ENCODE results near the gene ALKBH5. TPM values are rescaled to one million over a fixed set of nuclear protein-coding genes. Genes with fewer than 3 reads are reported as not detected.

The ALKBH5 gene
- total RNA-seq, 1 experiment from 2014 or later = 69.5 TPM

DNA sequence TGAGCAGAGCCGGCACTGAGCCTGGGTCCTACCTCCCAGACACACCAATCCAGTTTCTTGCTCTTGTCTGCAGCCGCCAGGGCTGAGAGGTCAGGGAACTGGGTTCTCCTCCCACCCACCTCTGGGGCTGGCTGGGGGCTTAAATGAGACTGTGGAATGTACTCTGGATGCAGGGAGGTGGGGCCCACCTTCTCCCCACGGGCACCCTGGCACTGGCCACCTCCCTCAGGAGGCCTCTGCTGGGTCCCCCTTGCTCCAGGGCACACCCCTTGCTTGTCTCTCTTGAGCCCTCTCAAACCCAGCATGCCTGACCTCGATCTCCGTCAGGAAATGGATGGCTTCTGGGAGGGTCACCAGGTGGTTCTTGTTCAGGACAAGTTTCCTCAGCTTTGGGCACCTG is 68.5 kb downstream of the ALKBH5 start:
- Mint-ChIP-seq H3K9me3 (ENCODE audit: unreplicated experiment) (no peaks in the 10 kb centered on the region), H3K27me3 (ENCODE audit: insufficient read depth, unreplicated experiment) (no peaks in the 10 kb centered on the region), H3K36me3 (ENCODE audit: insufficient read depth, unreplicated experiment) (peaks cover 88% of the 10 kb centered on the region), H3K4me1 (ENCODE audit: insufficient read depth, unreplicated experiment) (peaks cover 5% of the 10 kb centered on the region), H3K27ac (ENCODE audit: low read depth, unreplicated experiment) (no peak overlapping the region), H3K4me3 (ENCODE audit: unreplicated experiment) (no peak overlapping the region)
- POLR2A ChIA-PET = no interaction called here
- intact Hi-C loops (cut with micrococcal nuclease) = no loop called here
- no peak for DNase-seq (ENCODE audit: unreplicated experiment)
- BruUV-seq (replicated peaks) = no TSS peak
- CTCF ChIA-PET = interaction anchor here (1.2 kb wide), 1 partner anchor 28 kb away, joined by 4 read pairs; no protein-coding TSS in a partner anchor
- no peak for TF ChIP-seq CTCF (IDR thresholded peaks at IDR 0.05; ENCODE audit: unreplicated experiment)

- no peak for DNase-seq (ENCODE audit: unreplicated experiment)
- H3K4me1 Mint-ChIP-seq (ENCODE audit: insufficient read depth, unreplicated experiment) = peaks cover 6% of the 10 kb centered on the region
- no peaks in the 10 kb centered on the region for H3K9me3 Mint-ChIP-seq (ENCODE audit: unreplicated experiment)
- TF ChIP-seq CTCF (IDR thresholded peaks at IDR 0.05; ENCODE audit: unreplicated experiment) = no peak
- no peaks in the 10 kb centered on the region for H3K27me3 Mint-ChIP-seq (ENCODE audit: insufficient read depth, unreplicated experiment)
- peaks cover 86% of the 10 kb centered on the region for H3K36me3 Mint-ChIP-seq (ENCODE audit: insufficient read depth, unreplicated experiment)
- no peak overlapping the region for H3K27ac Mint-ChIP-seq (ENCODE audit: low read depth, unreplicated experiment)
- BruUV-seq (replicated peaks) = no TSS peak
- no peak overlapping the region for H3K4me3 Mint-ChIP-seq (ENCODE audit: unreplicated experiment)
- ChIA-PET CTCF (interaction anchor here (1.1 to 1.2 kb wide), 2 partner anchors 11 to 29 kb away, joined by 3 to 4 read pairs; no protein-coding TSS in a partner anchor), POLR2A (no interaction called here)
- intact Hi-C loops (cut with micrococcal nuclease) = no loop called here
Observed at GRCh38 chr17:18253187-18253884, 69.7 kb downstream of the ALKBH5 start.

DNA sequence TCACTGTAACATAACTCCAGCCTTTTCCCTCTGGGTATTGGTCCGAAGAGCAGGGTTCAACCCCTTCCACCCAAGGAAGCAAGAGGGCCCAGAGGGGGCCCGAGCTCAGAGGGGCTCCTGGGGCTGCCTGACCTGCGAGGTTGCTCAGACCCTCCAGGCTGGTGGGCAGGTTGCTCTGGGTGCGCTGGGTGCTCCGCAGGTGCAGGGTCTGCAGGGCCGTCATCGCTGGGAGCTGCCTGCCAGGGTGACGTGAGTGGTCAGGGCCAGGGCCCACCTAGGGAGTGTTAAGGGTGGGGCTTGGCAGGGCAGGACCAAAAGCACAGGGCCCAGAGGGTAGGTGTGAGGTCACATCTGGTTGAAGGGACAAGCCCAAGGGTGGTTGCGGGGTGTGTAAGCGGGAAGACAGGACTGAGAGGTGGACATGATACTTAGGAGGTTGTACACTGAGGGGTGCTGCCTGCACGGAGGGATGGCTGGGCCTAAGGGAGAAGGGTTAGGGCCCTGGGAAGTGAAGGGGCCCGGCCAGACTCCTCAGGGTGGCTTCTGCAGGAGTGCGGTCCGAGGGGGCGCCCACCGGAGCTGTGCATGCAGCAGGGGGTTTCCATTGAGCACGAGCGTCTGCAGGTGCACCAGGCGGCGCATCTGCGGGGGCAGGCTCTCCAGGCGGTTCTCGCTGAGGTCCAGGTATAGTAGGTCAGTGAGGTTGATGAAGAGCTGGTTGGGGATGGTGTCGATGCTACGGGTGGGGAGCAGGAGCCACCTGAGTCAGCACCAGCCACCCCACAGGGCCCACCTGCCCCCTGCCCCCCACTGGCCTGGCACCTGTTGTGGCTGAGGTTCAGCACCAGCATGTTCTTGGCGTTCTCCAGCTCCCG is 70.6 kb downstream of the ALKBH5 start:
- Mint-ChIP-seq H3K9me3 (ENCODE audit: unreplicated experiment) (no peaks in the 10 kb centered on the region), H3K27ac (ENCODE audit: low read depth, unreplicated experiment) (no peak overlapping the region), H3K4me3 (ENCODE audit: unreplicated experiment) (no peak overlapping the region), H3K4me1 (ENCODE audit: insufficient read depth, unreplicated experiment) (peaks cover 5% of the 10 kb centered on the region), H3K36me3 (ENCODE audit: insufficient read depth, unreplicated experiment) (peaks cover 77% of the 10 kb centered on the region), H3K27me3 (ENCODE audit: insufficient read depth, unreplicated experiment) (no peaks in the 10 kb centered on the region)
- POLR2A ChIA-PET = no interaction called here
- intact Hi-C loops (cut with micrococcal nuclease) = no loop called here
- no TSS peak for BruUV-seq (replicated peaks)
- no peak for DNase-seq (ENCODE audit: unreplicated experiment)
- CTCF ChIA-PET = interaction anchor here (1.1 kb wide), 1 partner anchor 11 kb away, joined by 3 read pairs; no protein-coding TSS in a partner anchor
- TF ChIP-seq CTCF (IDR thresholded peaks at IDR 0.05; ENCODE audit: unreplicated experiment) = no peak
